Uterus (tissue), 2 donors: ENCODE results near the gene ZFPM1.

ENCODE experiments used
- CTCF ChIP-seq, 4 experiments: fragments of 200-600 bp in 2 of 4; fragments of 450-650 bp in 2 of 4; sonication (generic) in 2 of 4; IDR thresholded peaks; one replicate each; pipeline ENCODE4 v1.5.1; 2016 to 2019; ENCODE audit warnings: antibody characterized with exemption in 4 of 4, mild to moderate bottlenecking in 2 of 4, moderate library complexity in 1 of 4
- POLR2A ChIP-seq, 2 donors: fragments of 450-650 bp; IDR thresholded peaks; one replicate each; pipeline ENCODE4 v1.6.1; 2016; ENCODE audit warnings: antibody characterized with exemption in 2 of 2, mild to moderate bottlenecking in 1 of 2, moderate library complexity in 1 of 2

DNA sequence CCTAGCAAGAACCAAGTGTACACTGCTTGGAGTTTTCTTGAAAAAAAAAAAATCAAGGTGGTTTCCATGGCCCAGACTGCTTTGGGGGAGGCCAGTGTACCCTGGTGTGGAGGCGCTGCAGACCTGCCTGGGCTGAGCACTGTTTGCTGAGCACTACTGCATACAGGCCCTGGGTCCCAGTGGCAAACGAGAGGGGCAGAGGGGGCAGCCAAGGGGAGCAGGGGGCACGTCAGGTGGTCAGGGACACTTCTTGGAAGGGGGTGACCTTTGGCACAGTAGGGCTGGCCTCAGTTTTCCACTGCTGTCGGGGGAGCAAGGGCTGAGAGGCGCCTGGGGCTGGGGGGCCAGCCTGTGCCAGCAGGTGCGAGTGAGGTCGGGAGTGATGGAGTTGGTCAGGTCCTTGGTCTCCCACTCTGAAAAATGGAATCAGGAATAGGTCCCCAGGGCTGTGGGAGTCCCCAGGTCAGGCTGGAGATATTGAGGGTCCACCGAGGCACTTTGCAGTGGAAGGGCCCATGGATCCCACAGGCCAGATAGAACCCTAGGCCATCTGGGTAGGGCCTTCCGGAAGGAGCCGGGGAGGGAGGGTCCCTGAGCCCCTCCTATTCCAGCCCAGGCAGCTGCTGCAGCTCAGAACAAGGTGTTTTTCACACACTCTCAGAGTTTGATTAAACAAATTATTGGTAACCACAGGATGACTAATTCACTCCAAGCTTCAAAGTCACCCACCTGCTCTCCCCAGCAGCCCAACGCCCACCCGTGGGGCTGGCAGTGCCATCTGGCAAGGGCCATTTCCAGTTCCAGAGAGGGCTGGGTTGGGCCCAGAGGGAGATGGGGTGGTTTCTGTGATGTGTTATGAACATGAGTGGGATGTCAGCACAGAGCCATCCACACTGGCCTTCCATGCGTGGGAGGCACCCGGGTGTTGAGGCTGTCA lies 3.5 kb downstream of the ZFPM1 start:
- TF ChIP-seq CTCF (IDR thresholded peaks at IDR 0.05), result no peak
- TF ChIP-seq POLR2A (IDR thresholded peaks at IDR 0.05), result no peak
